ENCODE results near the gene CIRBP. TPM values are rescaled to one million over a fixed set of nuclear protein-coding genes. Genes with fewer than 3 reads are reported as not detected.

Gene CIRBP
- total RNA-seq, 4 donors from 2014 or later, result 274 to 578 (median 418) TPM

DNA sequence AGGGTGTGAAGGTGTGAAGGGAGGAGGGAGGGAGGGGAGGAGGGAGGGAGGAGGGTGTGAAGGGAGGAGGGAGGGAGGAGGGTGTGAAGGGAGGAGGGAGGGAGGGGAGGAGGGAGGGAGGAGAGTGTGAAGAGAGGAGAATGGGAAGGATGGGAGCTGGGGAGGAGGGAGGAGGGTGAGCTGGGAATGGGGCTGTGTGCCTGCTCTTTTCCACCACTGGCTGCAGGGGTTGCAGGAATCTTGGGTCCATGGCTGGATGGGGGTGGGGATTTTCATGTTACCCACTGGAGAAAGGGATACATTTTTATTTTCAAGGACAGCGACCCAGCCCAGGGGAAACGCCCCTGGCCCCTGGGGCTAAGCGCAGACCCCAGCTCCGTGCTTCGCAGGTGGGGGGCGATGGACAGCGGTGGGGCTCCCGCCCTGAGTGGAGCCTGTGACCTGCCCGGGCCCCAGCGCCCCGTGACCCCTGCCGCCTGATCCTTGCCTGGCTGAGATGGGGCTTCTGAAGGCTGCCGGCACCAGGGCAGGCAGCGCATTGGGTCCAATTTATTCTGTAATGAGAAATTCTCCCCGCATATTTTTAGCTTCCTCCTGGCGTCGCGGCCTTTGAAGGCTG is 13.6 kb downstream of the CIRBP start:
- H3K4me1 ChIP-seq, result peaks cover 2 to 6% of the 10 kb centered on the region in 2 donors
- intact Hi-C loops (cut with DNase I; ENCODE audit: low total_unique reads), result no loop called here
- in situ Hi-C loops (cut with MboI; ENCODE audit: low sequenced_read_pairs in 4 of 4), result no loop called here
- no peak overlapping the region for H3K4me3 ChIP-seq
- DNase-seq, result no peak
- ATAC-seq, result no peak
- TF ChIP-seq, protein P1, sequence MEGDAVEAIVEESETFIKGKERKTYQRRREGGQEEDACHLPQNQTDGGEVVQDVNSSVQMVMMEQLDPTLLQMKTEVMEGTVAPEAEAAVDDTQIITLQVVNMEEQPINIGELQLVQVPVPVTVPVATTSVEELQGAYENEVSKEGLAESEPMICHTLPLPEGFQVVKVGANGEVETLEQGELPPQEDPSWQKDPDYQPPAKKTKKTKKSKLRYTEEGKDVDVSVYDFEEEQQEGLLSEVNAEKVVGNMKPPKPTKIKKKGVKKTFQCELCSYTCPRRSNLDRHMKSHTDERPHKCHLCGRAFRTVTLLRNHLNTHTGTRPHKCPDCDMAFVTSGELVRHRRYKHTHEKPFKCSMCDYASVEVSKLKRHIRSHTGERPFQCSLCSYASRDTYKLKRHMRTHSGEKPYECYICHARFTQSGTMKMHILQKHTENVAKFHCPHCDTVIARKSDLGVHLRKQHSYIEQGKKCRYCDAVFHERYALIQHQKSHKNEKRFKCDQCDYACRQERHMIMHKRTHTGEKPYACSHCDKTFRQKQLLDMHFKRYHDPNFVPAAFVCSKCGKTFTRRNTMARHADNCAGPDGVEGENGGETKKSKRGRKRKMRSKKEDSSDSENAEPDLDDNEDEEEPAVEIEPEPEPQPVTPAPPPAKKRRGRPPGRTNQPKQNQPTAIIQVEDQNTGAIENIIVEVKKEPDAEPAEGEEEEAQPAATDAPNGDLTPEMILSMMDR (IDR thresholded peaks at IDR 0.05 in 4 of 5, conservative IDR thresholded peaks at IDR 0.05 in 1 of 5), result no peak
- TF ChIP-seq POLR2A (IDR thresholded peaks at IDR 0.05), result no peak
- H3K27ac ChIP-seq, result no peak overlapping the region
- H3K36me3 ChIP-seq, result peaks cover 0 to 12% of the 10 kb centered on the region in 2 donors
- H3K9me3 ChIP-seq, result no peaks in the 10 kb centered on the region
- peaks cover 37 to 39% (median 39%) of the 10 kb centered on the region in 3 donors for H3K27me3 ChIP-seq

DNA sequence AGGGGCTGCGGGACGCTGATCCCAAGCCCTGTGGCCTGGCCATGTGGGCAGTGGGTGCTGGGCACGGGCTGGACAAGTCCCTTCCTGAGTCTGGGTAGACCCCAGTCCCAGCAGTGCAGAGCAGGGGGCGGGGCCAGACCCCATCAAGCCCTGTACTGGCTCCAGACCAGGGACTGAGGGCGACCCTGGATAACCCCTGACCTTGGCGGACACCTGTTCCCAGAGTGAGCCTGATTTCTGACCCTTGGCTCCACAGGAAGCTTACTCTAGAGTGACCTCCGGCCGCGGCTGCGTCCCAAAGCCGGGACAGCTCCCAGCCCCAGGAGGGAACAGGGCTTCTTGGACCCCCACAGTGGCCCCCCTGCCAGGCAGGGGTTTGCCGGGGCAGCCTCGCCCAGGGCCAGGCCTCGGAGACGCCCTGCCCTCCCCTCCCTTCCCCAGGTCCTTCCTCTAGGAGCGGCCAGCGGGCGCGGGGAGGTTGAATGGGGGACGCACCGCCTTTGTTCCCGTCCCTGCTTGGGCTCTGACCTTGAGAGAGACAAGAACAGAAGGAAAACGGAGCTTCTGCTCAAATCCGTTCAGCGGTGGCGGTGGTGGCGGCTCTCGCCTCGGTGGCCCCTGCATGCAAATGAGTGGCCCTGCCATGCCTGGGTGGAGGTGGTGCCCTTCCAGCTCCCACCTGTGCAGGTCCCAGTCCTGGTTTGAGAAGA is 14.2 kb downstream of the CIRBP start:
- in situ Hi-C loops (cut with MboI; ENCODE audit: low sequenced_read_pairs in 4 of 4), result no loop called here

DNA sequence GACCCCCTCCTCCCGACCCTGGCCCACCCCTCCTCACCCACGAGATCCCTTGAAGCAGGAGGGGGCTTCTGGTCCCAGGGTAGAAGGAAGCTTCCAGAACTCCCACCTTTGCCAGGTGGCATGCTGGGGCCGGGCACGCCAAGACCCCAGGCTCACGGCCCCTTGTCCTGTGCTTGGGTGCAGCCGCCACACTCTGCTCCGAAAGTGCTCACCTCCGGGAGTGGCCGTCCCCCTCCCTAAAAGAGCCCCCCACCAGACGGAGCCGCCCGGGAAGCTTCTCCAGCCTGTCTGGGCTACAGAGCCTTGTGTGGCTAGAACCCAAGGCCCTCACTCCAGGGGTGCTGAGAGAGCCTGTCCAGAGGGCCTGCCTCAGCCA is 14.8 kb downstream of the CIRBP start:
- TF ChIP-seq, protein P1 (IDR thresholded peaks at IDR 0.05 in 4 of 5, conservative IDR thresholded peaks at IDR 0.05 in 1 of 5), result no peak
- TF ChIP-seq POLR2A (IDR thresholded peaks at IDR 0.05), result no peak
- H3K9me3 ChIP-seq, result no peaks in the 10 kb centered on the region
- no peak overlapping the region for H3K4me3 ChIP-seq
- peaks cover 0 to 6% of the 10 kb centered on the region in 2 donors for H3K36me3 ChIP-seq
- ATAC-seq (no peak), DNase-seq (no peak)
- intact Hi-C loops (cut with DNase I; ENCODE audit: low total_unique reads), result no loop called here
- no peak overlapping the region for H3K27ac ChIP-seq
- peaks cover 44 to 49% (median 45%) of the 10 kb centered on the region in 3 donors for H3K27me3 ChIP-seq
- peaks cover 2 to 6% of the 10 kb centered on the region in 2 donors for H3K4me1 ChIP-seq
- in situ Hi-C loops (cut with MboI; ENCODE audit: low sequenced_read_pairs in 4 of 4), result no loop called here

More for the DNA sequence above, 14.2 kb downstream of the CIRBP start:
- H3K36me3 ChIP-seq, result peaks cover 0 to 9% of the 10 kb centered on the region in 2 donors
- ATAC-seq (no peak), DNase-seq (no peak)
- TF ChIP-seq, protein P1 (IDR thresholded peaks at IDR 0.05 in 4 of 5, conservative IDR thresholded peaks at IDR 0.05 in 1 of 5), result no peak
- no peak for TF ChIP-seq POLR2A (IDR thresholded peaks at IDR 0.05)
- H3K4me3 ChIP-seq, result no peak overlapping the region
- intact Hi-C loops (cut with DNase I; ENCODE audit: low total_unique reads), result no loop called here
- no peak overlapping the region for H3K27ac ChIP-seq
- peaks cover 44 to 46% (median 45%) of the 10 kb centered on the region in 3 donors for H3K27me3 ChIP-seq
- H3K4me1 ChIP-seq, result peaks cover 2 to 6% of the 10 kb centered on the region in 2 donors
- no peaks in the 10 kb centered on the region for H3K9me3 ChIP-seq

DNA sequence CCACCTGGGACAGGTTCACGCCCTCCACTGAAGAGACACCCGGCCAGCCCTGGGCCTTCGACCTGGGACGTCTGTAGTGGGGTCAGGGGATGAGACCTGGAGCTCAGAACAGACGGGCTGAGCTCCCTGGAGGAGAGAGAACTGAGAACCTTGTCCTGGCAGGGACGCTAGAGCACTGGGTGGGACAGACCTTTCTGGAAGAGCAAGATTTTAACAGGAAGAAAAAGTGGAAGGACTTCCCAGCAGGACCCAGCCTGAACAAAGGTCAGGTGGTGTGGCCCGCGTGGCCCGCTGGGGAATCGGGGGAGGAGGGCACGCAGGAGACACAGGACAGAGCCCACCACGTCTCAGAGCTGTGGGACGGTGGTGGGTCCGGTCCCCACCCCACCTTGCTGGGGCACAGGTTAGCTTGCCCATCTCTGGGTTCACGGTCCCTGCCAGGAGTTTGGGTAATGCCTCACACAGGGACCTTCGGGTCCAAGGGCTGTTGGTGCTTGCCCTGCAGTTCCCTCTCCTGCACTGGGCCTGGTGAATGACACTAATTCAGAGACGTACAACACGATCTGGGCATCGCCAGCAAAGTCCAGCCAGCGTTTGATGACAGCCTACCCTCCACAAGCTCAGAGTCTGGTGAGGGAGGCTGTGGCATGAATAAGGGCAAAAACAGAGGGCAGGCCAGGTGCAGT is 15.3 kb downstream of the CIRBP start:
- intact Hi-C loops (cut with DNase I; ENCODE audit: low total_unique reads), result no loop called here
- ATAC-seq (no peak), DNase-seq (no peak)
- in situ Hi-C loops (cut with MboI; ENCODE audit: low sequenced_read_pairs in 4 of 4), result no loop called here
- no peak for TF ChIP-seq POLR2A (IDR thresholded peaks at IDR 0.05)
- TF ChIP-seq, protein P1 (IDR thresholded peaks at IDR 0.05 in 4 of 5, conservative IDR thresholded peaks at IDR 0.05 in 1 of 5), result no peak
- H3K27ac ChIP-seq, result no peak overlapping the region
- H3K27me3 ChIP-seq, result peaks cover 44 to 51% (median 46%) of the 10 kb centered on the region in 3 donors
- H3K36me3 ChIP-seq, result peaks cover 0 to under 1% of the 10 kb centered on the region in 2 donors
- no peaks in the 10 kb centered on the region for H3K9me3 ChIP-seq
- peaks cover 2 to 6% of the 10 kb centered on the region in 2 donors for H3K4me1 ChIP-seq
- H3K4me3 ChIP-seq, result no peak overlapping the region
